Measurements from ENCODE around the gene CD6.

Gene CD6

DNA sequence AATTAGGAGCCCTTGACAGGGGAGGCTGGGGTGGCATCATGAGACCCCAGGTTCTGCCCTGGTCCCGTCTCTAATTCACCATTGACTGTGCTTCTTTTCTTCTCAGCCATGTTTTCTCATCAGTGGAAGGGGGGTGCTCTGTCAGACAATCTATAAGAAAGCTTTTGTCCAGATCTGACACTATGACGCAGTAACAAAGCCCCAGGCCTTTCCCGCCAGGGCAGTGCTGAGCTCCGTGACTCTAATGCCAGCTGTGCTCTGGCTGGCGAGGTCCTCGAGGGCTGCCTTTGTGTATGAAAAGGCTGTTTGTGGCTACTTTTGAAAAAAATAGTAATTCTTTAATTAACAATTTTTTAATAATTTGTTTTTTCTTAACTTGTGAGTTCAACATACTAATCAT is 3.2 kb downstream of the CD6 start:
- DNase-seq, result no peak
- in situ Hi-C loops (cut with HindIII; ENCODE audit: low pct_ligation_motif_present, low pct_unique_long_range_greater_than_20kb, low sequenced_read_pairs), result no loop called here

DNA sequence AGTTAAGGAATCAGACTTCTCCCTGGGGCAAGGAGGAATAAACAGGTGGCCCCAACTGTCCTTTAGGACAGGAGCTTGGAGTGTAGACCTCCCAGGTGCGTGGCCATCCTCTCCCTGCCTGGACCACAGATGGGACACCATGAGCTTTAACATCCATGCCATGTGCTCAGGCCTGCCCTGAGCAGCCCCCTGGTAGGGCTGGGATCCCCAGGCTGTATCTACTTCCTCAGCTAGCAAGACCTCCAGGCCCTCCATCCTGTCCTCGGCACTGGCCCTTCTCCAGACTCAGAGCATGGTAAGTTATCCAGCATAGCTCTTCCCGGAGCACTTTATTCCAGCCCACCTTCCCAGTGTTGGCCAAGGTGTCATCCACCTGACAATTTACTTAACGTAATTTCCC is 5.7 kb downstream of the CD6 start:
- in situ Hi-C loops (cut with HindIII; ENCODE audit: low pct_ligation_motif_present, low pct_unique_long_range_greater_than_20kb, low sequenced_read_pairs), result no loop called here
- DNase-seq, result no peak

DNA sequence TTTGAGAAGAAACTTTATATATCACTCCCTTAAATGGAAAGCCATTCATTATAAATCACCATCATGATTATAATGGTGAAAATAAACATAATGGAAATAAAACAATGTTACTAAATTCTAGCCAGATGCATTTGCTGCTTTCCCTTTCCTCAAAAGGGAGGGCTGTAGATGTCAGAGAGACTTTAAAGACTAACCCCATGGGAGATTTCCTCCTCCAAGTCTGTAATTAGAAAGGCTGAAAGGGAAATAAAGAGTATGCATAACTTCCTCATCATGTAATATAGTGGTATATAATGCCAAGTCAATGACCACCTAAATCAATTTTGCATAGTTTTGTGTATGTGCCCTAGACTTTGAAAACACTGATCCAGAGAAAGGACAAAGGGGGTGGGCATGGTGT is 6.4 kb downstream of the CD6 start:
- in situ Hi-C loops (cut with HindIII; ENCODE audit: low pct_ligation_motif_present, low pct_unique_long_range_greater_than_20kb, low sequenced_read_pairs), result no loop called here

DNA sequence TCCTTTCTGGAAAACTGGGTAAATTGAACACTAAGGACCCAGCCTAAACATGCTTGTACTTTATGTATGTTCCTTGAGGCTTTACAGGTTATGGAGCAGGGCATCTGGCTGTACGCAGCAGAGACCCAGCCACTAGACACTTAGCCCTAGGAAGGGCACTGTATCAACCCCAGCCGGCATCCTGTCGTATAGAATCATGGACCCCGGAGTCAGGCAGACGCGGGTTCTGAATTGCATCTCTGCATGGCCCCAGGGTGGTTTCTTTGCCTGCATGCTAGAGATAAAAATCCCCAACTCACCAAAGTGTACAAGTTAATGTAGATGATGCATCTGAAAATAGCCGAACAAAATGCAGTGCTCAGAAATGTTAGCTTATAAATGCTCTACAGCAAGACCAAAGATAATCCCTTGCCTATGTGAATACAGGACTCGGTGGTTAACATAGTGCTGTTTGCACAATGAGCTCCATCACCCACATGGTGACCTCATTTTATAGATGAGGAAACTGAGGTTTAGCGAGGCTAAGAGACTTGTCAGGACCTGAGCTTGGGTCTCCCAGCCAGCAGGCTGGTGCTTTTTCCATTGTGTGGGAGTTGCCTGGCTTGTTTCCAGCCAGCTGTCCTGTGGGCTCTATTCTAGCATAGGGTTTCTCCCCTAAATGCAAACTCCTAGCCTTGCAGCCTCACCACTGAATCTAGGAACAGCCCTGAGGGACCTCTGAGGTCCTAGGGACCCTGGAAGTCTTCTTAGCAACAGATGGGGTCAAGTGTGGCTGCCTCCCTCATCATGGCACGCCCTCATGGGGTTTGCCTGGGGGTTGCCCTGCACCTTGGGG is 7.3 kb downstream of the CD6 start:
- in situ Hi-C loops (cut with HindIII; ENCODE audit: low pct_ligation_motif_present, low pct_unique_long_range_greater_than_20kb, low sequenced_read_pairs), result no loop called here
- no peak for DNase-seq

More for the DNA sequence above, 6.4 kb downstream of the CD6 start:
- DNase-seq, result no peak

DNA sequence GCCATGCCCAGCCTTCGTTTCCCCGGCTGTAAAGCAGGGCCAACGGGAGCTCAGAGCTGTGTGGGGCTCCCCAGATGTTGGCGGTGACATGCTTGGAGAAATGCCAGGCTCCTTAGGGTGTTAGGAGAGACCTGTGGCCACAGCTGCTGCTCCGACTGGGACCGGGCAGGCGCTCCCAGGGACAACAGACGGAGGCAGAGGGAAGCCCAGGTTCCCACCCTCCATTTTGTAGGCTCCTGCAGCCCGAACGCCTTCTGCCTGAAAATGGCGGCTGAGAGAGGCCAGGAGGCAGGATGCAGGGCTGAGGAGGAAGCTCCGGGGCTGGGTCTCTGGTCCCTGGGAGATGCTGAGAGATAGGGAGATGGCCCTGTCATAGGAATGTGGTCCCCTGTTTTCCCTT is 10.0 kb downstream of the CD6 start:
- in situ Hi-C loops (cut with HindIII; ENCODE audit: low pct_ligation_motif_present, low pct_unique_long_range_greater_than_20kb, low sequenced_read_pairs), result no loop called here
- no peak for DNase-seq

DNA sequence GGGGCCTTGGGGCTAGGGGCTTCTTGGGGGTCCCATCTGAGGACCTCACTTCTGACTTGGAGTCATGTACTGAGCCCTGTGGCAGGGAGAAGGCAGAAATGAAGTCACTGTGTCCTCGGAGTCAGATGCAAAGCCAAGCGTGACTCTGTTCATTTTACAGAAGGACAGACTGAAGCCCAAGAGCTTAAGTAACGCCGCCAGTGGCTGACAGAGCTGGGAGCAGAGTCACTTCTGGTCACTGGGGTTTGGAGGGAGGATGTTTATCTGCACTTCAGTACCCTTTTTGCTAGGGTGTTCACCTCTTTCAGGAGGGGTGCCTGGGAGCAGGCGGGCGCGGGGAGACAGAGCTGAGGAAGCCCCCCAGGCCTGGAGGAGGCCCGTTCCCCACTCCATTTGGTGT is 10.7 kb downstream of the CD6 start:
- DNase-seq, result no peak
- in situ Hi-C loops (cut with HindIII; ENCODE audit: low pct_ligation_motif_present, low pct_unique_long_range_greater_than_20kb, low sequenced_read_pairs), result no loop called here

DNA sequence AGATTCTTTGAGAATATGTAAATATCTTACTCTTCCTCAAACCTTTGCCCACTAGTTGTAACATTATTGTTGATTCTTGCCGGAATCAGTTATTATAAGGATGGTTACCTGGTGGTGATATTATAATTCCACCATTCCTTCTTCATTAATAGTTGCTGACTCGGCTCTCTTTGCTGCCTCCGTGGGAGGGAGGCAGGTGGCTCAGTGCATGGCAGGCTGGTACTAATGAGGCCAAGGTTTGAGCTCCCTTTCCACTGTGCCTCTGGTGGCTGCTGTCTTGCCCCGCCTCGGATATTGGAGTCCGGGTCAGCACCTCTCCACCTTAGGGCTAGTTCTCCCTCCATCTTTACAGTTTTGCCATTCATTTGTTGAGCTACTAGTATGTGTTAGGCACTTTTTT is 12.7 kb downstream of the CD6 start:
- no peak for DNase-seq
- in situ Hi-C loops (cut with HindIII; ENCODE audit: low pct_ligation_motif_present, low pct_unique_long_range_greater_than_20kb, low sequenced_read_pairs), result no loop called here

DNA sequence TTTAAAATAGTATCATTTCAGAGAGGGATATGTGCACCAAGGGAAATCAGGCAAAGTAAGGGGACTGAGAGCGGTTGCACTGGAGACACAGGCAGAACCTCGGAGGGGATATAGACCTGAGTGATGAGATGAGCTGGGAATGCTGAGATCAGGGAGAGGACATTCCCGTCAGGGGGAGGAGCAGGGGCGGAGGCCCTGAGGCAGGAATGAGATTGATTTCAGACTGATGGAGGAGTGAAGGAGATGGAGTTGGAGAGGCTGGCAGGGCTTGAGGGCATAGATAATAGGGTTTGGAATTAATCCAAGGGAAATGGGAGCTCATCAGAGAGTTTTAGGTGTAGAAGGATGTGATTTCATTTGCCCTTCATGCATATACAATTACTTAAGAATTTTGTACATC is 13.2 kb downstream of the CD6 start:
- in situ Hi-C loops (cut with HindIII; ENCODE audit: low pct_ligation_motif_present, low pct_unique_long_range_greater_than_20kb, low sequenced_read_pairs), result no loop called here
- no peak for DNase-seq

DNA sequence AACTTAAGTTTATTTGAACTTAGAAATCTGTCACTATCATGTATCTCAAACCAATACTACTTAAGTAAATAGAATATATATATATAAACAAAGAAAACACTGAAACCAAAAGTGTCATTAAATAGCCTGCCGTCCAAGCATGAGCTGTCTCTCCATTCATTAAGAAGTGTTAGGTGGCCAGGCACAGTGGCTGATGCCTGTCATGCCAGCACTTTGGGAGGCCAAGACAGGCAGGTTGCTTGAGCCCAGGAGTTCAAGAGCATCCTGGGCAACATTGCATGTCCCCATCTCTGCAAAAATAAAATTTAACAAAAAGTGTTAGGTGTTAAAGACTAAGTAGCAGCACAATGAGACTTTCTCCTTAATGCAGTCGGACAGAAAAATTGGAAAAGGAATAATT is 14.0 kb downstream of the CD6 start:
- in situ Hi-C loops (cut with HindIII; ENCODE audit: low pct_ligation_motif_present, low pct_unique_long_range_greater_than_20kb, low sequenced_read_pairs), result no loop called here
- DNase-seq, result no peak

DNA sequence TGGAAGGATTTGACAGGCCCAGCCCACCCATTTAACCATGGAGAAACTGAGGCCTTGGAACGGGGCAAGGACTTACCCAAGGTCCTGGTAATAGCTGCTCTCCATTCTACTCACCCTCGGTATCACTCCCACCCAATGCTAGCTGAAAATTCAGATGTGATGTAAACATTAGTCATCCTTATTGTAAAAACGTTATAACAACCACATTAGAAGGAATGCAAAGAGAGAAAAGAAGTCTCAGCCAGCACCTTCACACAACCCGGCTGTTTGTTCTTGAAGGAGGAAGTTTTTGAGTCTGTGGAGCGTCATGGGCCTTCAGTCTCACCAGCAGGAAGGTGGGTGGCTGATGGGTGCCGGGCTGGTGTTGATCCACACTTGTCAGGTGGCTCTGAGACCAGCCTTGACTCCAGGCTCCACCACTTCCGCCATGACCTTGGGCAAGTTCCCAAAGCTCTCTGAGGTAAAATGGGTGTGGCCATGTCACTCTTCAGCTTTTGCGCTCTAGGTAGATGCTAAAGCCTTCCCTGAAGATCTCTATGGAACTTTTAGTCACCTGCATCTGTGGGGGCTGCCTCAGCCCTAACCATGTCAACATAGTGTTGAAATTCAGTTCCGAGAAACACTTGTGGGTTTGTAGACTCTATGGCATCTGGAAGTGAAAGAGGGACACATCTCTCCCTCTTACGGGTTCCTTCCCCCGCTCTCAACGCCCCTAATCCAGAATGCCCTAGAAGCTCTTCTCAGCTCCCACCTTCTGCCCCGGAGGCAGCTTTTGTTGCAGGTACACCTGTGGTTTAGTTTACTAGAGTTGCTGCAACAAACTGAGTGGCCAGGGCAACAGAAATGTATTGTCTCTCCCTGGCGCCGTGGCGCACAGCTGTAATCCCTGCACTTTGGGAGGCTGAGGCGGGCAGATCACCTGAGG is 14.8 kb downstream of the CD6 start:
- in situ Hi-C loops (cut with HindIII; ENCODE audit: low pct_ligation_motif_present, low pct_unique_long_range_greater_than_20kb, low sequenced_read_pairs), result no loop called here
- no peak for DNase-seq

DNA sequence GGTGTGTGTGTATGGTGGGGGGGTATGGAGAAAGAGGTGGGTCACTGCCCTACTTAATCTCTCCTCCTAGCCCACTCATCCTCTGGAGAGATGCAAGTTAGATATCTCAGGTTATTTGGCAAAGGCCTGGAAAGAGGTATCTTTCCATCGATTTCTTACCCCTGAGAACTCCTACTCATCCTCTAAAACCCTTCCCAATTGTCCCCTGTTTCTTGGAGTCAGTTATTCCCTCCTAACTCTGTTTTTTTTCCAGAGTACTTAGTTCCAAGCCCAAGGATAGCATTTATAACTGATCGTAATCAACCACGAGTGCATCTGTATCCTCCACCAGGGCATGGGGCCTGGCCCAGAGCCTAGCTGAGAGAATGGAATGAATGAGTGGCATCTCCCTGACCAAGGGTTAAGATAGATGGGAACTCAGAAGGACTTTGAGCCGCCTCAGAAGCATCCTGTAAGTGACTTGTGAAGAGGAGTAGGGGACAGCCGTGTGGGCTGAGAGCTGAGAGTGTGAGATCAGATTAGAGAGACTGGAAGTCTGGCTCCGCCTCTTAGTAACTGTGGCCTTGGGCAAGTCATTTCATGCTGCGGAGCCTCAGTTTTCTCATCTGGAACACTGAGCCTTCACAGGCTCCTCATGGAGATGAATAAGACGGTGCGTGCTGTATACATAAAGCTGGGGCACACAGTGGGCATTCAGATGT is 16.2 kb downstream of the CD6 start:
- in situ Hi-C loops (cut with HindIII; ENCODE audit: low pct_ligation_motif_present, low pct_unique_long_range_greater_than_20kb, low sequenced_read_pairs), result no loop called here
- no peak for DNase-seq

DNA sequence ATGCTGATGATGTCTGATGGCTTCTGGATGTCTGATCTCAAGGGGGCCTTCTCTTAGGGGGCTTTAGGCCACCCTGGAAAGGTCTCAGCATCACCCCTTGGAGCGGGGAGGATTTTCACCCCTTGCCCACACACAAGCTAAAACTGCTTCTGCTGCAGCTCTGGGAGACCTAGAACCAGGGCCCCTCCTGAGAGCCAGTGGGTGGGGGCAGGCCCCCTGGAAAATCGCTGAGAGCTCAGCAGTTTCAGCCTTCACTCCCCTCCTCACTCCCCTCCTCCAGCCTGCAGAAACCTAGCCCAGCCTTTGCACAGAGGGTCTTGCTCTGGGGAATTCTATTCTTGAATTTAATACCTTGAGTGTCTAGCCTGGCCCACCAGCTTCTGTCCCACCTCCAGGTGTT is 17.2 kb downstream of the CD6 start:
- in situ Hi-C loops (cut with HindIII; ENCODE audit: low pct_ligation_motif_present, low pct_unique_long_range_greater_than_20kb, low sequenced_read_pairs), result no loop called here
- DNase-seq, result no peak

DNA sequence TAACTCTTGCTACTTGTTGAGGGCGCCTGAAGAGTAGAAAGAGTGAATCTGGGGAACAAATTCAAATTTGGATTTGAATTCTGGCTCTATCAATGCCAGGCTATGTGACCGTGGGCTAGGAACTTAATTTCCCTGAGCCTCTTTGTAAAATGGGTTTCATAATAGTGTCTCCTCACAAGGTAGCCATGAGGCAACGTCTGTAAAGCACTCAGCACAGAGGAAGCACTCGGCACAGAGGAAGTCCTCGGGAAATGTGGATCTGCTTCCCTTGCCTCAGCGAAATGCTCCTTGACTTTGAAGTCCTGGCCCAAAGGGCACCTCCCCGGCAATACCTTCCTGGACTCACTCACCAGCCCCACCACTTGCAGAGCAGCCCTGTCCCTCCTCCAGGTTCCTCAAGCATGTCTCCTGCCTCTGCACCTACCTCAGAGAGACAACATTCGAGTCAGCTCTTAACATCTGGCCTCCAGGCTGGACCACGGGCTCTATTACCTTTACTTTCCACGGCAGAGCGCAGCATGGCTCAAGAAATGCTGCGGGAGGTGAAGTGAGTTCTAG is 17.7 kb downstream of the CD6 start:
- no peak for DNase-seq
- in situ Hi-C loops (cut with HindIII; ENCODE audit: low pct_ligation_motif_present, low pct_unique_long_range_greater_than_20kb, low sequenced_read_pairs), result no loop called here

DNA sequence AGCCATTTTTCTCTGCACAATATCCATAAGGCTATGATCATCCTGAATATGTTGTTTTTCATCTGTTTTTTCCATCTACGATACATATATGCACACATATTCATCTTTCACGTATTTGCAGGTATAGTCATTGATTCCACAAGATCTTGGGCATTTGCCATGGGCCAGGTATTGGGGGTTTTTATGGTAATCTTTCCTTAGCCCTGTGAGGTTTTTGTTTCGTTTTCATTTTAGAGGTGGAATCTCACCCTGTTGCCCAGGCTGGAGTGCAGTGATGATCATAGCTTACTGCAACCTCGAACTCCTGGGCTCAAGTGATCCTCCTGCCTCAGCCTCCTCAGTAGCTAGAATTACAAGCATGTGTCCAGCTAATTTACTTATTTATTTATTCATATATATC is 20.0 kb downstream of the CD6 start:
- in situ Hi-C loops (cut with HindIII; ENCODE audit: low pct_ligation_motif_present, low pct_unique_long_range_greater_than_20kb, low sequenced_read_pairs), result no loop called here
- no peak for DNase-seq

DNA sequence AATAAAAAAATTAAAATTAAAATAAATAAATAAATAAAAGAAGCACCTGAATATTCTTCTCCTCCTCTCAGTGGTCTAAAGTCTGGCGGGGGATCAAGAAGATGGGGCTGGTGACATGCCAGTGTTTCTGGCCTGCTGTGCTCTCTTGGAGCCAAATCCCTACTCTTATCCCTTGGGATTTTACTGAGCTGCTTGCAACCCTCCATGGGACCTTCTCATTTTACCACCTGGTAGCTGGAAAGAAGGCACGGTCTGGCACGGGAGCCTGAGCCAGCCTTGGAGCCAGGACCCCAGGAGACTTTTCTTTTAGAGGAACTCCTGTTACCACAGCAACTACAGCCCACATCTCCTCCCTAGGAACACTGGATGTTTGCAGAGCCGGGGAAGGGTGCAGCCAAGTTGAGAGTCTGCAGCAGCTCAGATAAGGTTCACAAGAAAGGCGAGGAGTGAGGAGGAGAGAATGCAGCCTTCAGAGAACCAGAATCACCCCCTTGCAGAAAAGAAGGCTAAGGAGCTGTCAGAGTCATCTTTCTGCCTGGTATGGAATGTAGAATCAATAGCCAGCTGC is 21.4 kb downstream of the CD6 start:
- in situ Hi-C loops (cut with HindIII; ENCODE audit: low pct_ligation_motif_present, low pct_unique_long_range_greater_than_20kb, low sequenced_read_pairs), result no loop called here
- DNase-seq, result no peak

DNA sequence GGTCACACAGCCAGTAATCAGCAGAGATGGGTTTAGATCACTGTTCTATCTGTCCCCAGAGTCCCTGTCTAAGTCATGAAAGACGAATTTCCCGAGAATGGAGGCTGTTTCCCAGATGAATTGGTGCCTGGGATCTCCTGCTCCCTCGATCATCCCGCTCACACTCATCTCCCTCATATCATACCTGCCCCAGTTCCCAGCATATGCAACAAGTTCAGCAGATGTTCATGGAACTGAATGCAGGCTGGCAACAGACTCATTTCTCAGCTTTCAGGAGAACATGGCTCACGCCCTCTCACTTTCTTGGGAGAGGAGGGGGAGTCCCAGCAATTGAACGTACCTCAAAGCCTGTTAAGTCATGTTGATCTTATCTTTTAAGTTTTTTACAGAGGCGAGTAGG is 22.1 kb downstream of the CD6 start:
- DNase-seq, result no peak
- in situ Hi-C loops (cut with HindIII; ENCODE audit: low pct_ligation_motif_present, low pct_unique_long_range_greater_than_20kb, low sequenced_read_pairs), result no loop called here

DNA sequence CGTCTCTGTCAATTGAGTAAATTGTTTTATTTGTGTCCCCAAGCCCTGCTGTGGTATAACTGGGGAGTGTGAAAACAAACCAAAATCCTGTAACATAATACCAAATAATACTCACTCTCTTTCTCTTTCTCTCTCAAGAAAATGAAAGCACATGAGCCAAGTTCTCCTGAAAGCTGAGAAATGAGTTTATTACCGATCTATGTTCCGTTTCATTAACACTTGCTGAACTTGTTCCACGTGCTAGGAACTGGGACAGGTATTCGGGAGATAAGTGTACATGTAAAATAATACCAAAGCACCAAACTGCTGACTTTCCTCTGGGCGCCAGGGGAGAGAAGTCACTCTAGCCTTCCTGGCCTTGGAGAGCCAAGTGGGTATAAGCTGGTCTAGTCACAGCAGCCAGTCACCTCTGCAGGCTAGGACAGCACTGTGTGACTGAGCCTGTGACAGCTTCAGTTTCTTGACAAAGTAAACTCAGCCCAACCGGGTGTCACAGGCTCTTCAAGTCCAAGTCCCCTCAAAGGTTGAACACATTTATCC is 23.1 kb downstream of the CD6 start:
- no peak for DNase-seq
- in situ Hi-C loops (cut with HindIII; ENCODE audit: low pct_ligation_motif_present, low pct_unique_long_range_greater_than_20kb, low sequenced_read_pairs), result no loop called here

DNA sequence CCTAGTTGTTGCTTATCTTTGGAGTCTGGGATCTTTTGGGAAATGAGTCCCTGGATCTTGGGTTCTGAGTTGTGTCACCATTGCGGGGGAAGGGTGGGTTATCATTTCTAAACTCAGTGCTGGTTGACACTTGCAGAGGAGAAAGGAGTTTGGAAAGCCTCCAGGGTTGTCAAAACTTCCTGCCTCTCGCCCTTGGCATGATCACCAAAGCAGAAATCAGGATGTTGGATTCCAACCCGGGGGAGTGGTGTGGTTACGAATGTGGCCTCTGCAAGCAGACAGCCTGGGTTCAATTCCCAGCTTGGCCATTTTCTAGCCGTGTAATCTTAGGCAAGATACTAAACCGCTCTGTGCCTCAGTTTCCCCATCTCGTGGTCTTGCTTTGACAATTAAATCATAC is 24.3 kb downstream of the CD6 start:
- in situ Hi-C loops (cut with HindIII; ENCODE audit: low pct_ligation_motif_present, low pct_unique_long_range_greater_than_20kb, low sequenced_read_pairs), result no loop called here
- DNase-seq, result no peak

All from ACHN (cell line).